22Rv1 (cell line): Measurements from ENCODE around the gene CHST13.

Experiments used
- CTCF ChIP-seq: fragments of 450-650 bp; IDR thresholded peaks from 2 replicates; pipeline ENCODE4 v1.5.1; 2017; ENCODE audit warnings: mild to moderate bottlenecking
- ZFX ChIP-seq: fragments of 450-650 bp; IDR thresholded peaks from 2 replicates; pipeline ENCODE4 v1.6.1; 2017; ENCODE audit warnings: antibody characterized with exemption, borderline replicate concordance

DNA sequence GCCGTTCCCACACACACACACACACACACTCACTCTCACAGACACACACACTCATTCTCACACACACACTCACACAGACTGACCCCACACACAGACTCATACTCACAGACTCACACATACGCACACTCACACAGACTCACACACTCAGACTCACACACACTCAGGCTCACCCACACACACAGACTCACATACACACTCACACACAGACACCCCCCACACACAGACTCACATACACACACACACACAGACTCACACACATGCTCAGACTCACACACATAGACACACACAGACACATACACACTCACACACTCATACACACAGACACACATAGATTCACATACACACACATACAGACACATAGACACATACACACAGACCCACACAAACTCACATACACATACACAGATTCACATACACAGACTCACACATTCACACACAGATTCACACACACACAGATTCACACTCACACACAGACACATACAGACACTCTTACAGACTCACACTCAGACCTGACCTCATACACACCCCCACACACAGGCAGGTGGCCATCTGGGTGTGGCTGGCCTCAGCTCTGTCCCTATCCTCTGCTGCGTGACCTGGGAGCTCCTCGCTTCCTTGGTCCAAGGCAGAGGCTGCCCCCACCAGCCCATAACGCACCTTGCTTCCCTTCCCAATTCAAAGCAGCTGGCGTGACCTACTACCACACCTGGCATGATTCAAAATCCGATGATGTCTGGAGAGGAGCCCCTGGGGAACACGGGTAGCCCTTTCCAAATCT lies 32.9 kb downstream of the CHST13 start:
- TF ChIP-seq CTCF (no peak), ZFX (no peak)
